GM12878 (cell line): ENCODE data around the gene PLEKHJ1. TPM values are rescaled to one million over a fixed set of nuclear protein-coding genes. Genes with fewer than 3 reads are reported as not detected.

ENCODE experiments used
- ATAC-seq: fragments of 200-7000 bp; cut with Tn5 transposase; 3 replicates; pipeline ENCODE4 v1.9.1; 2020; ENCODE audit warnings: mild to moderate bottlenecking, moderate library complexity
- BruUV-seq: library from RNA; stranded (reverse); fragments of 400-500 nt; replicated peaks from 2 replicates; lab custom pipeline; 2021; lab: Mats Ljungman, UMichigan
- CTCF ChIA-PET: fragments of 300-600 bp; sonication (Branson Sonifier 250); formaldehyde crosslinking; extraction: SDS; loops from one replicate; lab custom pipeline; 2021; ENCODE audit warnings: inconsistent platforms; lab: Yijun Ruan, JAX
- POLR2A ChIA-PET: fragments of 350-600 bp; formaldehyde crosslinking; extraction: SDS; loops from one replicate; lab custom pipeline; 2021; ENCODE audit warnings: inconsistent platforms; lab: Charles Lee
- RAD21 ChIA-PET: fragments of 300-600 bp; sonication (Branson Sonifier 250); formaldehyde crosslinking; loops from one replicate; lab custom pipeline; 2023; ENCODE audit warnings: antibody characterized with exemption; ENCODE audit not compliant: unreplicated experiment; lab: Charles Lee
- SMC1A ChIA-PET: fragments of 300-600 bp; sonication (Branson Sonifier 250); formaldehyde crosslinking; loops from one replicate; lab custom pipeline; 2023; ENCODE audit not compliant: unreplicated experiment, uncharacterized antibody; lab: Charles Lee
- DNase-seq: peaks from one replicate; pipeline ENCODE4 v3.0.0-alpha.2; 2011; ENCODE audit warnings: low read depth, low spot score
- FAIRE-seq: peaks from 3 replicates; lab custom pipeline; 2011; peaks lifted over from hg19 to GRCh38; lab: Jason Lieb, UNC
- H2AFZ ChIP-seq: 2 replicates; pipeline ENCODE4 v1.6.0; 2011; ENCODE audit warnings: low read depth, low read length, control low read depth; ENCODE audit not compliant: control insufficient read depth
- H3K27ac ChIP-seq: 2 replicates; pipeline ENCODE4 v1.5.1; 2011; ENCODE audit warnings: control low read depth; ENCODE audit not compliant: control insufficient read depth, insufficient read depth
- H3K27me3 ChIP-seq, 2 experiments: replicated peaks in 1 of 2; 2 replicates each; pipeline versions ENCODE4 v1.6.0 to v1.6.1; 2011; ENCODE audit warnings: low read length in 1 of 2; ENCODE audit not compliant: control insufficient read depth in 2 of 2, insufficient read depth in 2 of 2
- H3K36me3 ChIP-seq, 2 experiments: 2 replicates each; pipeline ENCODE4 v1.5.1; 2011; ENCODE audit warnings: low read length in 1 of 2; ENCODE audit not compliant: control insufficient read depth in 2 of 2, insufficient read depth in 2 of 2
- H3K4me1 ChIP-seq: 2 replicates; pipeline ENCODE4 v1.6.1; 2011; ENCODE audit warnings: mild to moderate bottlenecking, low read length, moderate library complexity, mixed read lengths; ENCODE audit not compliant: control insufficient read depth, insufficient read depth
- H3K4me2 ChIP-seq: 2 replicates; pipeline ENCODE4 v1.6.0; 2011; ENCODE audit warnings: control low read depth; ENCODE audit not compliant: control insufficient read depth, insufficient read depth
- H3K4me3 ChIP-seq: fragments of 200-600 bp; sonication (generic); 2 replicates; pipeline ENCODE4 v1.5.1; 2016
- H3K79me2 ChIP-seq: 2 replicates; pipeline ENCODE4 v1.6.0; 2011; ENCODE audit warnings: low read length; ENCODE audit not compliant: control insufficient read depth, insufficient read depth
- H3K9ac ChIP-seq: 2 replicates; pipeline ENCODE4 v1.8.0; 2011; ENCODE audit warnings: low read length, control low read depth, mixed read lengths; ENCODE audit not compliant: control insufficient read depth, insufficient read depth
- H3K9me3 ChIP-seq: replicated peaks from 3 replicates; pipeline ENCODE4 v1.5.1; 2011; ENCODE audit warnings: mild to moderate bottlenecking, low read length; ENCODE audit not compliant: control insufficient read depth, insufficient read depth
- H4K20me1 ChIP-seq: 2 replicates; pipeline ENCODE4 v1.6.0; 2011; ENCODE audit not compliant: control insufficient read depth, insufficient read depth
- BHLHE40 ChIP-seq, 2 experiments: fragments of 450-650 bp in 1 of 2; IDR thresholded peaks; 2 replicates each; pipeline ENCODE4 v1.6.1; 2011 to 2017; ENCODE audit warnings: low read depth in 2 of 2, borderline replicate concordance in 1 of 2, improper control_type of control experiment in 1 of 2, low read length in 1 of 2, mild to moderate bottlenecking in 1 of 2
- DPF2 ChIP-seq: fragments of 450-650 bp; IDR thresholded peaks from 2 replicates; pipeline ENCODE4 v1.6.1; 2017; ENCODE audit warnings: mild to moderate bottlenecking
- EZH2 ChIP-seq: IDR thresholded peaks from 2 replicates; pipeline ENCODE4 v1.6.1; 2012; ENCODE audit warnings: low read depth, mild to moderate bottlenecking, control low read depth, inconsistent platforms, low read length, borderline replicate concordance; ENCODE audit not compliant: control insufficient read depth
- SPI1 ChIP-seq: IDR thresholded peaks from 2 replicates; pipeline ENCODE4 v1.6.1; 2011; ENCODE audit warnings: low read depth, mild to moderate bottlenecking, low read length, moderate library complexity, borderline replicate concordance; ENCODE audit not compliant: insufficient read depth
- WGBS: methylation state at CpG from one replicate; pipeline ENCODE4 v1.1.6; 2016; ENCODE audit warnings: low lambda C conversion rate; ENCODE audit not compliant: insufficient replicate concordance, insufficient coverage; ENCODE audit errors: missing lambda C conversion rate; 5-methylcytosine and 5-hydroxymethylcytosine counted together
- in situ Hi-C: fragments of 300-500 bp; cut with MboI; formaldehyde crosslinking; loops from 9 replicates; pipeline ENCODE4 v1.14.3; 2018; ENCODE audit warnings: mixed read lengths
- intact Hi-C: fragments of 100-400 bp; cut with micrococcal nuclease; formaldehyde crosslinking; loops from one replicate; pipeline ENCODE4 v1.14.2; 2022; ENCODE audit not compliant: unreplicated experiment
- polyA plus RNA-seq, 11 experiments: library from polyadenylated mRNA; depleted of rRNA in 4 of 11; unstranded in 6 of 11; stranded (reverse) in 5 of 11; fragments of >200 nt; fragmentation: Nextera tagmentation in 4 of 11; fragmentation: Illumina TruSeq in 1 of 11; extraction: Ambion mirVana in 4 of 11; extraction: Trizol in 1 of 11; gene quantifications; 1 replicate in 1 of 11; 2 replicates in 10 of 11; pipeline versions ENCODE4 v1.2.1 to v1.2.3, GENCODE V29; 2011 to 2016; ENCODE audit warnings: inconsistent platforms in 2 of 11, missing spikeins in 2 of 11, low read depth in 1 of 11
- total RNA-seq, 4 experiments: library from RNA; depleted of rRNA in 3 of 4; stranded (reverse); fragments of >200 nt in 3 of 4; fragmentation: Illumina TruSeq in 1 of 4; extraction: Trizol in 1 of 4; gene quantifications; 2 replicates each; pipeline versions ENCODE4 v1.2.1 to v1.2.3, GENCODE V29; 2013 to 2021
- TF ChIP-seq, protein P1 (sequence below), 3 experiments: IDR thresholded peaks in 2 of 3; conservative IDR thresholded peaks in 1 of 3; 2 replicates each; pipeline ENCODE4 v1.5.1; 2011; ENCODE audit warnings: low read depth in 3 of 3, low read length in 3 of 3, mild to moderate bottlenecking in 3 of 3, control low read depth in 2 of 3, moderate library complexity in 2 of 3, inconsistent platforms in 1 of 3, mixed read lengths in 1 of 3; ENCODE audit not compliant: control insufficient read depth in 2 of 3, insufficient read depth in 1 of 3; ENCODE audit errors: extremely low read depth in 1 of 3

PLEKHJ1 gene
- total and polyA plus RNA-seq, 10 of the 15 experiments (the other 5 are each of a cell fraction or from before 2014, with no cell fraction given), result 1.3 to 133 (median 75.0) TPM

DNA sequence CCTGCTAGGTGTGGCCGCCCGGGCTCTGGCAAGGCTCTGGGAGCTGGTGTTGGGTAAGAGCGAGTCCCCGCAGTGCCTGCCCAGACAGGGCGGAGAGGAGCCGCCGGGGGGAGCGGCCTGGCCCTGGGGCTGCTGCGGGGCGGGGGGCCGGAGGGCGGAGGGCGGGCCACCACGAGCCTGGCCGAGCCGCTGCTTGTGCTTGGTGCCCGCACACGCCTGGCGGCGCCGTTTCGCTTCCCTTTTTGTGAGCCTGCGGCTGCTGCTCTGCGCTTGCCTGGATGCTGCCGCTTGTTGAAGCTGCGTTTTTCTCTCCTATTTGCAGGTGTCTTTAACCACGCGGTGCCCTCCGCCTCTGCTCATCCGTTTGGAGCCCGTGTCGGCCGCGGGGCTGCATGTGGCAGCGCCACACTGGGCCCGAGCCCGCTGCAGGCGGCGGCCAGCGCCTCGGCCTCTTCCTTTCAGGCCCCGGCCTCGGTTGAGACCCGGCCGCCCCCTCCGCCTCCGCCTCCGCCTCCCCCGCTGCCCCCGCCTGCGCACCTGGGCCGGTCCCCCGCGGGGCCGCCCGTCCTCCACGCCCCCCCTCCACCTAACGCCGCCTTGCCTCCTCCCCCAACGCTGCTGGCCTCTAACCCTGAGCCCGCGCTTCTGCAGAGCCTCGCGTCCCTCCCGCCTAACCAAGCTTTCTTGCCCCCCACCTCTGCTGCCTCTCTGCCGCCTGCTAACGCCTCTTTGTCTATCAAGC is 8.5 kb downstream of the PLEKHJ1 start:
- ChIA-PET CTCF (interaction anchor here (0.5 to 2.0 kb wide), 2 partner anchors 51 to 72 kb away, joined by 3 to 6 read pairs; no protein-coding TSS in a partner anchor), SMC1A (no interaction called here), RAD21 (interaction anchor here (0.9 to 1.5 kb wide), 3 partner anchors 8 to 72 kb away, joined by 3 to 4 read pairs (median 3); partner anchors contain the start of gene PLEKHJ1), POLR2A (interaction anchor here (1.0 kb wide), 1 partner anchor 60 kb away, joined by 5 read pairs; no protein-coding TSS in a partner anchor)
- Histone ChIP-seq H3K9ac (no peak overlapping the region), H3K36me3 (peaks cover 0 to 41% of the 10 kb centered on the region in 2 experiments; a peak in 3 of 4 replicates), H3K79me2 (no peaks in the 10 kb centered on the region), H3K4me3 (no peak overlapping the region), H3K9me3 (no peaks in the 10 kb centered on the region), H3K4me2 (no peak overlapping the region), H3K27me3 (no peaks in the 10 kb centered on the region), H4K20me1 (no peaks in the 10 kb centered on the region), H2AFZ (no peak overlapping the region), H3K4me1 (no peaks in the 10 kb centered on the region; the same call in 1 of the 2 replicates), H3K27ac (no peak overlapping the region)
- BruUV-seq, result no TSS peak
- DNase-seq, result no peak
- WGBS, result 6% methylated on average over 39 of the region's 67 CpGs
- ATAC-seq, result peak; percentile 75
- TF ChIP-seq SPI1, result peak; percentile 74; the same call in 1 of the 2 replicates
- TF ChIP-seq BHLHE40 (IDR thresholded peaks at IDR 0.05; ENCODE audit: borderline replicate concordance in 1 of 2, low read depth in 2 of 2, low read length in 1 of 2), result peak; percentile 48 to 65; a peak in 2 of 4 replicates
- 0 out of 2 replicates have a peak, but pooled peaks have one; percentile 34 for TF ChIP-seq DPF2
- TF ChIP-seq, protein P1, sequence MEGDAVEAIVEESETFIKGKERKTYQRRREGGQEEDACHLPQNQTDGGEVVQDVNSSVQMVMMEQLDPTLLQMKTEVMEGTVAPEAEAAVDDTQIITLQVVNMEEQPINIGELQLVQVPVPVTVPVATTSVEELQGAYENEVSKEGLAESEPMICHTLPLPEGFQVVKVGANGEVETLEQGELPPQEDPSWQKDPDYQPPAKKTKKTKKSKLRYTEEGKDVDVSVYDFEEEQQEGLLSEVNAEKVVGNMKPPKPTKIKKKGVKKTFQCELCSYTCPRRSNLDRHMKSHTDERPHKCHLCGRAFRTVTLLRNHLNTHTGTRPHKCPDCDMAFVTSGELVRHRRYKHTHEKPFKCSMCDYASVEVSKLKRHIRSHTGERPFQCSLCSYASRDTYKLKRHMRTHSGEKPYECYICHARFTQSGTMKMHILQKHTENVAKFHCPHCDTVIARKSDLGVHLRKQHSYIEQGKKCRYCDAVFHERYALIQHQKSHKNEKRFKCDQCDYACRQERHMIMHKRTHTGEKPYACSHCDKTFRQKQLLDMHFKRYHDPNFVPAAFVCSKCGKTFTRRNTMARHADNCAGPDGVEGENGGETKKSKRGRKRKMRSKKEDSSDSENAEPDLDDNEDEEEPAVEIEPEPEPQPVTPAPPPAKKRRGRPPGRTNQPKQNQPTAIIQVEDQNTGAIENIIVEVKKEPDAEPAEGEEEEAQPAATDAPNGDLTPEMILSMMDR (IDR thresholded peaks at IDR 0.05 in 2 of 3, conservative IDR thresholded peaks at IDR 0.05 in 1 of 3; ENCODE audit: control insufficient read depth in 2 of 3, extremely low read depth in 1 of 3, insufficient read depth in 1 of 3, low read depth in 3 of 3, low read length in 3 of 3), result peak in 2 of 3 experiments; percentile 31 to 34; a peak in 3 of 6 replicates
- TF ChIP-seq EZH2, result no peak
- FAIRE-seq, result no peak
- intact Hi-C loops (no loop called here), in situ Hi-C loops (no loop called here)
